Common myeloid progenitor, CD34-positive (primary cell): ENCODE measurements around the gene GIN1.
A peak's percentile ranks its signal among the peaks of the same experiment; 100 is the strongest.
"Not testable (repeated sequence)": the region's sequence is repeated elsewhere in the genome, so short reads cannot be mapped to it uniquely, and the experiment has no call there.

ENCODE experiments used
- CTCF ChIA-PET: fragments of 350-600 bp; sonication (Branson Sonifier 250); formaldehyde crosslinking; loops from one replicate; lab custom pipeline; 2021; ENCODE audit warnings: antibody characterized with exemption; lab: Charles Lee
- POLR2A ChIA-PET: fragments of 350-600 bp; sonication (Branson Sonifier 250); formaldehyde crosslinking; loops from one replicate; lab custom pipeline; 2021; ENCODE audit warnings: antibody characterized with exemption; lab: Charles Lee
- DNase-seq, 3 donors: peaks; one replicate each; pipeline versions ENCODE4 v3.0.0 to v3.0.0-alpha.2; 2013
- H3K27ac ChIP-seq, 2 experiments: 1 replicate in 1 of 2; 2 replicates in 1 of 2; pipeline ENCODE4 v1.7.0; 2013; ENCODE audit warnings: inconsistent platforms in 2 of 2, low read length in 2 of 2, mild to moderate bottlenecking in 2 of 2, low read depth in 1 of 2, moderate library complexity in 1 of 2; ENCODE audit not compliant: severe bottlenecking in 2 of 2, insufficient read depth in 1 of 2, poor library complexity in 1 of 2
- H3K27me3 ChIP-seq, 5 experiments: replicated peaks in 2 of 5; 1 replicate in 3 of 5; 2 replicates in 2 of 5; pipeline versions ENCODE4 v1.6.1 to v1.7.0; 2013; ENCODE audit warnings: low read length in 4 of 5, mild to moderate bottlenecking in 2 of 5, moderate library complexity in 2 of 5, inconsistent platforms in 1 of 5; ENCODE audit not compliant: insufficient read depth in 5 of 5, control insufficient read depth in 4 of 5
- H3K36me3 ChIP-seq, 4 experiments: 1 replicate in 2 of 4; 2 replicates in 2 of 4; pipeline versions ENCODE4 v1.6.1 to v1.7.0; 2013; ENCODE audit warnings: low read length in 3 of 4, control low read depth in 1 of 4, mild to moderate bottlenecking in 1 of 4; ENCODE audit not compliant: control insufficient read depth in 4 of 4, insufficient read depth in 4 of 4
- H3K4me1 ChIP-seq, 4 experiments: 1 replicate in 3 of 4; 2 replicates in 1 of 4; pipeline versions ENCODE4 v1.6.1 to v1.7.1; 2013; ENCODE audit warnings: low read length in 3 of 4, mild to moderate bottlenecking in 3 of 4, control low read depth in 1 of 4, inconsistent platforms in 1 of 4, moderate library complexity in 1 of 4; ENCODE audit not compliant: control insufficient read depth in 4 of 4, insufficient read depth in 4 of 4; ENCODE audit errors: control extremely low read depth in 1 of 4
- H3K4me3 ChIP-seq, 7 experiments: 1 replicate in 4 of 7; 2 replicates in 3 of 7; pipeline versions ENCODE4 v1.5.1 to v1.7.0; 2013; ENCODE audit warnings: mild to moderate bottlenecking in 7 of 7, low read length in 6 of 7, moderate library complexity in 6 of 7, inconsistent platforms in 2 of 7, low read depth in 2 of 7, control low read depth in 1 of 7; ENCODE audit not compliant: insufficient read depth in 4 of 7, control insufficient read depth in 1 of 7; ENCODE audit errors: extremely low read depth in 1 of 7
- H3K9me3 ChIP-seq, 5 experiments: 1 replicate in 4 of 5; 2 replicates in 1 of 5; pipeline versions ENCODE4 v1.6.1 to v1.7.1; 2013; ENCODE audit warnings: low read length in 4 of 5, mild to moderate bottlenecking in 2 of 5, inconsistent platforms in 1 of 5, low read depth in 1 of 5, moderate library complexity in 1 of 5; ENCODE audit not compliant: control insufficient read depth in 4 of 5, insufficient read depth in 2 of 5; ENCODE audit errors: control extremely low read depth in 1 of 5
- WGBS: methylation state at CpG from one replicate; pipeline ENCODE4 v1.1.5; 2013; ENCODE audit not compliant: insufficient coverage; 5-methylcytosine and 5-hydroxymethylcytosine counted together

Gene GIN1

GRCh38 chr5:103079796-103080195 lies 40.1 kb downstream of the GIN1 start:
- peaks cover 4 to 33% (median 22%) of the 10 kb centered on the region in 5 experiments for H3K9me3 ChIP-seq
- no peaks in the 10 kb centered on the region for H3K27me3 ChIP-seq
- peaks cover 0 to 5% (median 1%) of the 10 kb centered on the region in 4 experiments for H3K36me3 ChIP-seq
- no peak for DNase-seq
- H3K27ac ChIP-seq, result no peak overlapping the region
- H3K4me3 ChIP-seq, result no peak overlapping the region
- H3K4me1 ChIP-seq, result no peaks in the 10 kb centered on the region
- POLR2A ChIA-PET, result no interaction called here
- WGBS, result 93% methylated on average over 3 of the region's 4 CpGs
- CTCF ChIA-PET, result no interaction called here

DNA sequence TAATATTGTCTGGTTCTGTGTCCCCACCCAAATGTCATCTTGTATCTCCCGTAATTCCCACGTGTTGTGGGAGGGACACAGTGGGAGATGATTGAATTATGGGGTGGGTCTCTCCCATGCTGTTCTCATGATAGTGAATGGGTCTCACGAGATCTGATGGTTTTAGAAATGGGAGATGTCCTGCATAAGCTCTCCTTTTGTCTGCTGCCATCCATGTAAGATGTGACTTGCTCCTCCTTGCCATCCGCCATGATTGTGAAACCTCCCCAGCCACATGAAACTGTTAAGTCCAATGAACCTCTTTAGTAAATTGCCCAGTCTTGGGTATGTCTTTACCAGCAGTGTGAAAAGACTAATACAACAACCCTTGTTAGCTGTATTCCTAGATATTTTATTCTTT lies 44.5 kb downstream of the GIN1 start:
- Histone ChIP-seq H3K36me3 (no peaks in the 10 kb centered on the region), H3K27ac (no peak overlapping the region), H3K9me3 (peaks cover 3 to 20% (median 16%) of the 10 kb centered on the region in 5 experiments), H3K4me1 (no peaks in the 10 kb centered on the region), H3K4me3 (no peak overlapping the region), H3K27me3 (no peaks in the 10 kb centered on the region)
- ChIA-PET CTCF (no interaction called here), POLR2A (no interaction called here)
- no peak for DNase-seq
- 100% methylated on average over 3 of the region's 4 CpGs for WGBS

DNA sequence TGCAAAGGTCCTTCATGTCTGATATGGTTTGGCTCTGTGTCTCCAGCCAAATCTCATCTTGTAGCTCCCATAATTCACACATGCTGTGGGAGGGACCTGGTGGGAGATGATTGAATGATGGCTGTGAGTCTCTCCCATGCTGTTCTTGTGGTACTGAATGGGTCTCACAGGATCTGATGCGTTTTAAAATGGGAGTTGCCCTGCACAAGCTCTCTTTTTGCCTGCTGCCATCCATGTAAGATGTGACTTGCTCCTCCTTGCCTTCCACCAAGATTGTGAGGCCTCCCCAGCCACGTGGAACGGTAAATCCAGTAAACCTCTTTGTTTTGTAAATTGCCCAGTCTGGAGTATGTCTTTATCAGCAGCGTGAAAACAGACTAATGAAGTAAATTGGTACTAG lies 46.4 kb downstream of the GIN1 start:
- H3K4me3 ChIP-seq, H3K4me1 ChIP-seq, H3K27me3 ChIP-seq, H3K36me3 ChIP-seq, POLR2A ChIA-PET, CTCF ChIA-PET, H3K27ac ChIP-seq, DNase-seq: not testable (repeated sequence)
- peaks cover 3 to 13% (median 6%) of the 10 kb centered on the region in 5 experiments for H3K9me3 ChIP-seq
- 100% methylated on average over 1 of the region's 4 CpGs for WGBS

DNA sequence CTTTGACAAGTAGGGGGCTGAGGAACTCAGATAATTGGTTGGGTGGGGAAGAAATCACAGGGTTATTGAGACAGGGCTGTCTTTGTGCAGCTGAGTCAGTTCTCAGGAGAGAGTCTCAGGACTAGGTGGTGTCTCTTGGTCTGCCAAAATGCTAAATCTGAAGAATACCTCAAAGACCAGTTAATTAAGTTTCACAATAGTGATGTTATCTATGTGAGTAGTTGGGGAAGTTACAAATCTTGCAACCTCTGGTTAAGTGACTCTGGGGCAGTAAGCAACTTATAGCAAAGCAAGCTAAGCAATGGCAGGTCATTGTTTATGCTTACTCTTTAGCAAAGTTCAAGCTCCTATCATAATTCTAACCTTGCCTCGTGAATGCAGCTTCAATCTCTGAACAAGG lies 53.6 kb downstream of the GIN1 start:
- Histone ChIP-seq H3K27me3 (no peaks in the 10 kb centered on the region), H3K27ac (no peak overlapping the region), H3K36me3 (no peaks in the 10 kb centered on the region), H3K4me3 (no peak overlapping the region), H3K4me1 (no peaks in the 10 kb centered on the region), H3K9me3 (no peaks in the 10 kb centered on the region)
- peak in 2 of 3 donors; percentile 13 to 17 for DNase-seq
- 100% methylated on average over 1 of the region's 1 CpG for WGBS
- ChIA-PET POLR2A (interaction anchor here (0.6 kb wide), 1 partner anchor 251 kb away, joined by 3 read pairs; no protein-coding TSS in a partner anchor), CTCF (interaction anchor here (0.5 to 0.9 kb wide), 2 partner anchors 73 to 754 kb away, joined by 3 to 5 read pairs; no protein-coding TSS in a partner anchor)

GRCh38 chr5:103060424-103060954 lies 59.4 kb downstream of the GIN1 start:
- no peaks in the 10 kb centered on the region for H3K27me3 ChIP-seq
- H3K4me1 ChIP-seq, result no peaks in the 10 kb centered on the region
- H3K9me3 ChIP-seq, result no peaks in the 10 kb centered on the region
- H3K36me3 ChIP-seq, result no peaks in the 10 kb centered on the region
- no peak overlapping the region for H3K27ac ChIP-seq
- H3K4me3 ChIP-seq, result no peak overlapping the region
- DNase-seq, result no peak
- ChIA-PET CTCF (no interaction called here), POLR2A (no interaction called here)
- 100% methylated on average over 1 of the region's 3 CpGs for WGBS

- POLR2A ChIA-PET, result no interaction called here
- CTCF ChIA-PET, result no interaction called here
- Histone ChIP-seq H3K4me1 (no peaks in the 10 kb centered on the region), H3K4me3 (no peak overlapping the region), H3K36me3 (no peaks in the 10 kb centered on the region), H3K9me3 (no peaks in the 10 kb centered on the region), H3K27ac (no peak overlapping the region), H3K27me3 (no peaks in the 10 kb centered on the region)
- no peak for DNase-seq
- WGBS, result 96% methylated on average over 3 of the region's 3 CpGs
Measured at GRCh38 chr5:103059525-103059924, 60.4 kb downstream of the GIN1 start.

GRCh38 chr5:103057208-103058130 lies 62.5 kb downstream of the GIN1 start:
- no peak overlapping the region for H3K27ac ChIP-seq
- no peaks in the 10 kb centered on the region for H3K9me3 ChIP-seq
- no peak for DNase-seq
- CTCF ChIA-PET, result interaction anchor here (1.1 to 1.2 kb wide), 2 partner anchors 16 to 376 kb away, joined by 3 read pairs; no protein-coding TSS in a partner anchor
- no peaks in the 10 kb centered on the region for H3K27me3 ChIP-seq
- no peaks in the 10 kb centered on the region for H3K4me1 ChIP-seq
- 97% methylated on average over 6 of the region's 7 CpGs for WGBS
- H3K4me3 ChIP-seq, result no peak overlapping the region
- no peaks in the 10 kb centered on the region for H3K36me3 ChIP-seq
- POLR2A ChIA-PET, result no interaction called here
